IMR-90 (cell line): ENCODE data around the gene IFNG-AS1. TPM values are rescaled to one million over a fixed set of nuclear protein-coding genes. Genes with fewer than 3 reads are reported as not detected.

ENCODE experiments used
- ATAC-seq: fragments of 200-7000 bp; cut with Tn5 transposase; 2 replicates; pipeline ENCODE4 v1.9.1; 2020; ENCODE audit warnings: low read depth, mild to moderate bottlenecking, moderate library complexity
- BruUV-seq: library from RNA; stranded (reverse); fragments of 400-500 nt; replicated peaks from 2 replicates; lab custom pipeline; 2021; lab: Mats Ljungman, UMichigan
- CTCF ChIA-PET: fragments of 300-600 bp; formaldehyde crosslinking; extraction: SDS; loops from one replicate; lab custom pipeline; 2021; ENCODE audit warnings: antibody characterized with exemption; lab: Yijun Ruan, JAX
- POLR2A ChIA-PET: fragments of 300-600 bp; sonication (Branson Sonifier 250); formaldehyde crosslinking; loops from one replicate; lab custom pipeline; 2022; ENCODE audit warnings: antibody characterized with exemption; ENCODE audit not compliant: unreplicated experiment; lab: Charles Lee
- DNase-seq: peaks from one replicate; pipeline ENCODE4 v3.0.0; 2013
- H2AFZ ChIP-seq: replicated peaks from 2 replicates; pipeline ENCODE3; 2013; ENCODE audit warnings: low read length, mild to moderate bottlenecking; ENCODE audit not compliant: poor library complexity
- H2AK5ac ChIP-seq: 2 replicates; pipeline ENCODE4 v1.6.1; 2013; ENCODE audit warnings: low read depth, low read length, inconsistent platforms
- H2AK9ac ChIP-seq: replicated peaks from 2 replicates; pipeline ENCODE3; 2013; ENCODE audit warnings: mild to moderate bottlenecking, low read depth, low read length, moderate library complexity; ENCODE audit not compliant: poor library complexity
- H2BK120ac ChIP-seq: 2 replicates; pipeline ENCODE4 v1.6.1; 2013; ENCODE audit warnings: low read depth, low read length, inconsistent platforms
- H2BK15ac ChIP-seq: 3 replicates; pipeline ENCODE4 v1.6.1; 2013; ENCODE audit warnings: low read depth, low read length, inconsistent platforms
- H2BK20ac ChIP-seq: 2 replicates; pipeline ENCODE4 v1.6.1; 2013; ENCODE audit warnings: low read depth, mild to moderate bottlenecking, inconsistent platforms, low read length, moderate library complexity
- H2BK5ac ChIP-seq: 2 replicates; pipeline ENCODE4 v1.6.1; 2013; ENCODE audit warnings: mild to moderate bottlenecking, low read depth, low read length, inconsistent platforms; ENCODE audit not compliant: poor library complexity, severe bottlenecking
- H3K14ac ChIP-seq: replicated peaks from 2 replicates; pipeline ENCODE4 v1.6.1; 2013; ENCODE audit warnings: low read depth, low read length, inconsistent platforms
- H3K18ac ChIP-seq: 2 replicates; pipeline ENCODE4 v1.6.1; 2013; ENCODE audit warnings: low read depth, low read length, control low read depth
- H3K23ac ChIP-seq: 2 replicates; pipeline ENCODE4 v1.6.1; 2013; ENCODE audit warnings: low read depth, low read length, inconsistent platforms
- H3K27ac ChIP-seq: 2 replicates; pipeline ENCODE4 v1.5.1; 2013; ENCODE audit warnings: mild to moderate bottlenecking, control low read depth, low read length; ENCODE audit not compliant: insufficient read depth
- H3K27me3 ChIP-seq: 2 replicates; pipeline ENCODE4 v1.6.1; 2013; ENCODE audit warnings: low read length; ENCODE audit not compliant: control insufficient read depth, insufficient read depth
- H3K36me3 ChIP-seq: 2 replicates; pipeline ENCODE4 v1.6.1; 2013; ENCODE audit warnings: low read length, mixed read lengths; ENCODE audit not compliant: control insufficient read depth, insufficient read depth
- H3K4ac ChIP-seq: 2 replicates; pipeline ENCODE4 v1.6.1; 2013; ENCODE audit warnings: low read depth, low read length, inconsistent platforms
- H3K4me1 ChIP-seq: 2 replicates; pipeline ENCODE4 v1.6.1; 2013; ENCODE audit warnings: low read length, mixed read lengths; ENCODE audit not compliant: control insufficient read depth, insufficient read depth
- H3K4me2 ChIP-seq: 2 replicates; pipeline ENCODE4 v1.6.1; 2013; ENCODE audit warnings: low read depth, mild to moderate bottlenecking, control low read depth, low read length, moderate library complexity
- H3K4me3 ChIP-seq: 2 replicates; pipeline ENCODE4 v1.5.1; 2013; ENCODE audit warnings: low read depth, mild to moderate bottlenecking, control low read depth, low read length, moderate library complexity; ENCODE audit not compliant: insufficient read depth
- H3K56ac ChIP-seq: 2 replicates; pipeline ENCODE4 v1.6.1; 2013; ENCODE audit warnings: low read length, inconsistent platforms; ENCODE audit not compliant: insufficient read depth; ENCODE audit errors: extremely low read depth
- H3K79me1 ChIP-seq, 2 experiments: 2 replicates each; pipeline ENCODE4 v1.6.1; 2013; ENCODE audit warnings: low read length in 2 of 2, inconsistent platforms in 1 of 2, low read depth in 1 of 2
- H3K9ac ChIP-seq: 2 replicates; pipeline ENCODE4 v1.6.1; 2013; ENCODE audit warnings: low read depth, low read length, control low read depth
- H3K9me1 ChIP-seq: 2 replicates; pipeline ENCODE4 v1.6.1; 2013; ENCODE audit warnings: low read length, inconsistent platforms; ENCODE audit not compliant: insufficient read depth
- H3K9me3 ChIP-seq: 2 replicates; pipeline ENCODE4 v1.6.1; 2013; ENCODE audit warnings: low read length; ENCODE audit not compliant: control insufficient read depth, insufficient read depth
- H4K20me1 ChIP-seq: 2 replicates; pipeline ENCODE4 v1.6.1; 2013; ENCODE audit warnings: low read length, inconsistent platforms; ENCODE audit not compliant: insufficient read depth
- H4K5ac ChIP-seq: 2 replicates; pipeline ENCODE4 v1.6.1; 2013; ENCODE audit warnings: mild to moderate bottlenecking, low read depth, low read length, control low read depth
- H4K8ac ChIP-seq, 2 experiments: 2 replicates each; pipeline ENCODE4 v1.6.1; 2013; ENCODE audit warnings: low read depth in 2 of 2, low read length in 2 of 2, control low read depth in 1 of 2, inconsistent platforms in 1 of 2
- H4K91ac ChIP-seq: 2 replicates; pipeline ENCODE4 v1.6.1; 2013; ENCODE audit warnings: low read depth, low read length, inconsistent platforms; ENCODE audit not compliant: insufficient read depth
- RAD21 ChIP-seq: IDR thresholded peaks from 2 replicates; pipeline ENCODE4 v1.6.1; 2012; ENCODE audit warnings: low read length, improper control_type of control experiment
- SMC3 ChIP-seq: fragments of 150-350 bp; IDR thresholded peaks from 2 replicates; pipeline ENCODE4 v1.6.1; 2016; ENCODE audit warnings: low read depth, mild to moderate bottlenecking, antibody characterized with exemption, low read length, moderate library complexity
- USF2 ChIP-seq: fragments of 150-350 bp; IDR thresholded peaks from 2 replicates; pipeline ENCODE4 v1.6.1; 2017; ENCODE audit warnings: mild to moderate bottlenecking, antibody characterized with exemption, low read length, low read depth
- WGBS, 2 experiments: methylation state at CpG; one replicate each; pipeline versions ENCODE4 v1.1.5 to v1.1.7; 2013; ENCODE audit warnings: missing lambda C conversion rate in 2 of 2; ENCODE audit not compliant: insufficient read length in 1 of 2; ENCODE audit errors: extremely low coverage in 2 of 2; 5-methylcytosine and 5-hydroxymethylcytosine counted together
- dilution Hi-C: fragments of 300-500 bp; cut with HindIII; formaldehyde crosslinking; loops from one replicate; pipeline ENCODE4 v1.14.3; 2018; ENCODE audit warnings: low sequenced_read_pairs; ENCODE audit not compliant: unreplicated experiment
- in situ Hi-C: fragments of 300-500 bp; cut with MboI; formaldehyde crosslinking; loops from 3 replicates; pipeline ENCODE4 v1.14.3; 2019; ENCODE audit warnings: low sequenced_read_pairs, inconsistent platforms, mixed read lengths
- intact Hi-C: fragments of 100-400 bp; cut with micrococcal nuclease; formaldehyde crosslinking; loops from 2 replicates; pipeline ENCODE4 v1.10.0; 2022
- polyA plus RNA-seq, 3 experiments: library from polyadenylated mRNA; depleted of rRNA; stranded (reverse); fragments of >200 nt; gene quantifications; 2 replicates each; pipeline ENCODE4 v1.2.3, GENCODE V29; 2012; ENCODE audit warnings: low replicate concordance in 1 of 3
- total RNA-seq: library from RNA; depleted of rRNA; stranded (reverse); fragments of >200 nt; gene quantifications from 2 replicates; pipeline ENCODE4 v1.2.3, GENCODE V29; 2012
- TF ChIP-seq, protein P1 (sequence below): conservative IDR thresholded peaks from 2 replicates; pipeline ENCODE4 v1.5.1; 2012; ENCODE audit warnings: mild to moderate bottlenecking, low read depth, low read length, improper control_type of control experiment

IFNG-AS1 gene
- total and polyA plus RNA-seq, 2 of the 4 experiments (the other 2 are of a cell fraction): not detected

- Histone ChIP-seq H3K27ac (no peak overlapping the region), H2AK9ac (no peak overlapping the region), H3K9ac (no peak overlapping the region), H3K4ac (no peak overlapping the region), H3K9me3 (peaks cover 4% of the 10 kb centered on the region; the same call in 1 of the 2 replicates), H3K79me1 (no peaks in the 10 kb centered on the region), H3K18ac (no peak overlapping the region), H4K5ac (no peak overlapping the region), H3K27me3 (no peaks in the 10 kb centered on the region), H4K91ac (no peak overlapping the region), H2AFZ (no peak overlapping the region), H4K20me1 (no peaks in the 10 kb centered on the region), H4K8ac (no peak overlapping the region), H3K9me1 (no peaks in the 10 kb centered on the region), H2BK5ac (no peak overlapping the region), H3K4me1 (peaks cover 2% of the 10 kb centered on the region; the same call in 1 of the 2 replicates), H3K36me3 (no peaks in the 10 kb centered on the region), H2BK20ac (no peak overlapping the region), H3K4me3 (no peak overlapping the region), H2BK15ac (no peak overlapping the region), H3K4me2 (no peak overlapping the region), H2BK120ac (no peak overlapping the region), H3K14ac (no peak overlapping the region), H3K56ac (no peak overlapping the region), H2AK5ac (no peak overlapping the region), H3K23ac (no peak overlapping the region)
- in situ Hi-C loops (no loop called here), intact Hi-C loops (no loop called here), dilution Hi-C loops (no loop called here)
- no peak for ATAC-seq
- DNase-seq: peak; percentile 6
- no TSS peak for BruUV-seq
- ChIA-PET CTCF (no interaction called here), POLR2A (no interaction called here)
- TF ChIP-seq USF2 (no peak), SMC3 (0 out of 2 replicates have a peak, but pooled peaks have one; percentile 9), RAD21 (0 out of 2 replicates have a peak, but pooled peaks have one; percentile 15)
- TF ChIP-seq, protein P1, sequence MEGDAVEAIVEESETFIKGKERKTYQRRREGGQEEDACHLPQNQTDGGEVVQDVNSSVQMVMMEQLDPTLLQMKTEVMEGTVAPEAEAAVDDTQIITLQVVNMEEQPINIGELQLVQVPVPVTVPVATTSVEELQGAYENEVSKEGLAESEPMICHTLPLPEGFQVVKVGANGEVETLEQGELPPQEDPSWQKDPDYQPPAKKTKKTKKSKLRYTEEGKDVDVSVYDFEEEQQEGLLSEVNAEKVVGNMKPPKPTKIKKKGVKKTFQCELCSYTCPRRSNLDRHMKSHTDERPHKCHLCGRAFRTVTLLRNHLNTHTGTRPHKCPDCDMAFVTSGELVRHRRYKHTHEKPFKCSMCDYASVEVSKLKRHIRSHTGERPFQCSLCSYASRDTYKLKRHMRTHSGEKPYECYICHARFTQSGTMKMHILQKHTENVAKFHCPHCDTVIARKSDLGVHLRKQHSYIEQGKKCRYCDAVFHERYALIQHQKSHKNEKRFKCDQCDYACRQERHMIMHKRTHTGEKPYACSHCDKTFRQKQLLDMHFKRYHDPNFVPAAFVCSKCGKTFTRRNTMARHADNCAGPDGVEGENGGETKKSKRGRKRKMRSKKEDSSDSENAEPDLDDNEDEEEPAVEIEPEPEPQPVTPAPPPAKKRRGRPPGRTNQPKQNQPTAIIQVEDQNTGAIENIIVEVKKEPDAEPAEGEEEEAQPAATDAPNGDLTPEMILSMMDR: 0 out of 2 replicates have a peak, but pooled peaks have one; percentile 29
- WGBS, 2 experiments: no CpG with 5 or more reads among the region's 11 CpGs
Observed at GRCh38 chr12:68001486-68002466, 12.5 kb downstream of the IFNG-AS1 start.
